HG03558 (cell line): ENCODE results near the gene LAMTOR4.

Experiments used
- ATAC-seq: cut with Tn5 transposase; IDR thresholded peaks from one replicate; pipeline ENCODE4 v1.9.1; 2021; ENCODE audit warnings: moderate number of reproducible peaks; ENCODE audit not compliant: unreplicated experiment; ENCODE audit errors: extremely low read depth

LAMTOR4 gene

DNA sequence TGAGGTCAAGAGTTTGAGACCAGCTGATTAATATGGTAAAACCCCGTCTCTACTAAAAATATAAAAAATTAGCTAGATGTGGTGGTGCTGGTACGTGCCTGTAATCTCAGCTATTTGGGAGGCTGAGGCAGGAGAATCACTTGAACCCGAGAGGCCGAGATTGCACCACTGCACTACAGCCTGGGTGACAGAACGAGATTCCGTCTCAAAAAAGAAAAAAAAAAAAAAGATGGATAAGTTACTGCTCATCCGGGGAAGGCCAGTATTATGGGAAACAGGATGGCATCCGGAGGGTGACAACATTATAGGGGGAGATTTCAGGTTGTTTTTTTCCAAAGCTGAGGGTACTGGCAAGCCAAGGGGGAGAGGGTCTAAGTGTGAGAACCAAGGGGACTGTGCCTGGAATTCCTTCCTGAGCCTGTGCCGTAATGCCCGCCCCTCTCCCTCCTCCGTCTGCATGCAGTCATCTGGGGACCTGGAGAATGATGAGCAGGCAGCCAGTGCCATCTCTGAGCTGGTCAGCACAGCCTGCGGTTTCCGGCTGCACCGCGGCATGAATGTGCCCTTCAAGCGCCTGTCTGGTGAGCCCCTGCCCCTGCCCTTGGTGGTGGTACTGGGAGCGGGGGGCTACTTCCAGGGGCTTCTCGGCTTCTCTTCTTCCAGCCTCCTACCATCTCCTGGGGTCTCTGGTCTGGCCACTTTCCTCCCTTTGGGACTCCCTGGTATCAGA lies 4.4 kb downstream of the LAMTOR4 start:
- ATAC-seq = no peak

- ATAC-seq = no peak
These were observed 5.2 kb downstream of the LAMTOR4 start for GRCh38 chr7:100153708-100154535.

DNA sequence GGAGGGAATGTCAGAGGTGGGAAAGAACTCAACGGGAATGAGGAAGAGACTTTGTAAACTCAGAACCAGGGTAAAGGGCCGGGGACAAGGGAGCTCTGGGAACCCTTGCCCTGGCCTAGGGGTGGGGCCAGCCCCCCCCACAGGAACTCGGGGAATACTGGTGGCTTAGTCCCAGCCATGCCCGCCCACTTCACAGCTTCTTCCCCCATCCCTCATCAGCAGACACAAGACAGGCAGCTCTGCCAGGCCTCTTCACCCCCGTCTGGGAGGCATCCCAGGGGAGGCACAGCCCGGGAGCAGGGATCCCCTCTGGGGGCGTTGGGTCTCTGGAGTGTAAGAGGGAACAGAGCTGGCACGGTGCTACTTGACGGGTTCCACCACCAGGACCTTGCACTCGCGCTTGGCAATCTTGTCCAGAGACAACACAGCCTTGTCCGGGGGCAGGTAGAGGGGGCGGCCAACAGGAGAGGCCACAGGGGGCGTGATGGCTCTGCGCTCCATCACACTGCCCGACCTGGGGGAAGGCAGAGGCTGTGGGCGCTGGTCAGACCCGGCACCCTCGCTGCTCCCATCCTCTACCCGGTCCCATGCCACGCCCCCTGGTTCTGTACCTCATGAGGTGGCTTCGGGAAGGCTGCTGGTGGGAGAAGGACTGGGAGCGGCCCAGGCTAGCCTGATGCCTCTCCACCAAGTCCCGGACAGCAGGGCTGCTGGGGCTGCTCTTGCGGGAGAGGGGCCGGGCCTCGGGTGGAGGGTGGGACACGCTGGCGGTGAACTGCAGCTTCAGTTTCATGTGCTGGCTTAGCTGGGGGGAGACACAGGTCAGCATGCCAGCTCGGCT lies 6.2 kb downstream of the LAMTOR4 start:
- no peak for ATAC-seq

- ATAC-seq = no peak
These were observed 7.0 kb downstream of the LAMTOR4 start for GRCh38 chr7:100155553-100156317.

GRCh38 chr7:100156331-100157068 lies 7.8 kb downstream of the LAMTOR4 start:
- no peak for ATAC-seq

DNA sequence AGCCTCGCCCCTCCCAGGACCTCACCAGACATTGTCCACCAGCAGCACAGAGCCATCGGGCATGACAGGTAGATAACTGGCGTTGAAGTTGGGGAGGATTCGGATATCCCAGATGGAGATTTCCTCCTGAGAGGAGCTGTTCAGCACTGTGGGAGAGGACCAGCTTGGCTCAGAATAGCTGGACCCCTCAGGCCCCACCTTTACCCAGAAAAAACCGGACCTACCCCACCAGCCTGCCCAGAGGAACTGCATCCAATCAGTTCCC lies 8.3 kb downstream of the LAMTOR4 start:
- no peak for ATAC-seq

DNA sequence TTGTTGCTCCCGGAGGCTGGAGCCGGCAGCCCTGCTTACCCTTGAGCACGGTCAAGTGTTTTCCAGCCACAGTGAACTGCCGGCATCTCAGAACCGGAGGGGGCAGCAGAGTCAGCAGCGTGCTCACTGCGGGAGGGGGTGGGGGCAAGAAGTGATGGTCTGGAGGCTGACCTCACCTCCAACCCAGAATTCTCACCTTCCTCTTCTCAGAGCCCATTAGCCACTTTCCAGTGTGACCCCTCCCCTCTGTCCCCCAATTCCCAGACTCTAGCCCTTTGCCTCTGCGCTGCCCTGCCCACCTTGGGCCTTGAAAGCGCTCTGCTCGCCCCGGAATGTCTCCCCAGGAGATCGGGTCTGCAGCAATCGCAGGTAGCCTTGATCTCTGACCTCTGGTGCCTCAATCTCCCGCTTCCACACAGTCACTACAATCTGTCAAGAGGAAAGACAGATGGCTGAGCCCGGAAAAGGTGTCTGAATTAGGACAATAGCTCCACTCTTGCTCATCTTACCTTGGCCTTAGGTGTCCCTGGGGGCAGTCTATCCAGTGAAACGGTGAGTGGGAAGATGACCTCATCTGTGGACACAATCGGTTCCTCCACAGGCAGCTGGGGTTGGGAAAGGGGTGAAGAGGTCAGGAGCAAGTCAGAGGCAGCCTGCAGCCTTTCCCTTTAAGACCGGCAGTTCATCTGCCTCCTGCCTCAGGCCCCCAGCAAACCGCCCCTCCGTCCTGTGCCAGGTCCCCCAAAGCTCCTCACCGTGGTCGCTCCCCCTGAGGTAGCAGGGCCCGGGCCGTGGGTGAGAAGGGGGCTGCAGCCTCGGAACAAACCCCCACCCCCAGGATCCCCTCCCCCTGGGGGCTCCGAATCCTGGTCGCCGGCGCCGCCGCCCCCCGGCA lies 8.9 kb downstream of the LAMTOR4 start:
- ATAC-seq = no peak

DNA sequence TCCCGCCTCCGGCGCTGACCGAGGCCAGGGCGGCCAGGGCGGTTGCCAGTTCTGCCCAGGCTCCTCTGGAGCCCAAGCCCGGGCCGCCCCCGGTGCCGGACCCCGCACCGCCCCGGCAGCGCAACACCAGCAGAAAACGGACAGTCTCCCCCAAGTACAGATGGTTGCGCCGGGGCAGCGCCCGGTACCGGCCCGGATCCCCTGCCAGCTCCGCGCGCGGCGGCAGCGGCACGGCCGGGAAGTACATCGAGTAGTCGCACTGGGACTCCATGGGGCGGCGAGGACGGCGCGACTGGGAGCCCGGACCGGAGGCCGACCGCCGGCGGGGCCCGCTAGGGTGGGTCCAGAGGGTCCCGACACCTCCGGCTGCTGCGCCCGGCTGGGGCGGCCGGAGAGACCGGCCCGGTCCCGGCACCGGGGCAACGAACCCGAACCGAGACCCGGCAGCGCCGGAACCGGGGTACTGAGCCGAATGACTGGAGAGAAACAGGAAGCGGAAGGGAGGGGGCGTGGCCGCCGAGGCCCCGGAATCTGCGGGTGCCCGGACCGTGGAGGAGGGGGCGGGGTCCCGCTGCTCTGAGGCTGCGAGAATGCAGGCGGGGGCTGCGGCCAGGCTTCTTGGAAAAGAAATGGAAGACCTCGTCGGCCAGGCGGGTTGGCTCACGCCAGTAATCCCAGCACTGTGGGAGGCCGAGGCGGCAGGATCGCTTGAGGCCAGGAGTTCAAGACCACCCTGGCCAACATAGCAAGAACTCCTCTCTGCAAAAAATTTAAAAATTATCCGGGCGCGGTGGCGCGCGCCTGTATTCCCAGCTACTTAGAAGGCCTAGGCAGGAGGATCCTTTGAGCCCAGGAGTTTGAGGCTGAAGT lies 9.7 kb downstream of the LAMTOR4 start, which contains the start of gene TRAPPC14:
TSS of gene TRAPPC14 (minus strand) at position 495 of the 870 bp plus-strand sequence. CDS start at position 271, 224 bp downstream.
- no peak for ATAC-seq

- no peak for ATAC-seq
These were observed 10.4 kb downstream of the LAMTOR4 start for GRCh38 chr7:100159099-100159623.

DNA sequence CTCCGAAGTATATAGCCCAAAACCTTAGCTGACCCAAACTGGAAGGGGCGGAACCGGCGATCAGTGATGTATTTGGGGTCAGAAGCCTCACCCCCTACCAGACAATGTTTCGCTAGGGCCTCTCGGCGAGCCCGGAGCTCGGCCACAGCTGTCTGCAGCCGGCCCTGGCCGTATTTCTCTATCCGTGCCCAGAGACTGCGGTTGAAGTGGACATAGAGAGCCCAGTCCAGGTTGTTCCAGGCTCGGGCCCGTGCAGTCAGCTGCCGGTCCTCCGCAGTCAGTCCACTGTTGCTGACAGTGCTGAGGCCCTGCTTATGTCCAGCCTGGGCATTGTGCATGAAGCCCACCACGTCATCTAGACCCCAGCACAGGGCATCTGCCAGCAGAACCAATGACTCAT lies 11.3 kb downstream of the LAMTOR4 start:
- ATAC-seq = no peak

GRCh38 chr7:100163006-100163531 lies 14.4 kb downstream of the LAMTOR4 start:
- ATAC-seq = no peak

DNA sequence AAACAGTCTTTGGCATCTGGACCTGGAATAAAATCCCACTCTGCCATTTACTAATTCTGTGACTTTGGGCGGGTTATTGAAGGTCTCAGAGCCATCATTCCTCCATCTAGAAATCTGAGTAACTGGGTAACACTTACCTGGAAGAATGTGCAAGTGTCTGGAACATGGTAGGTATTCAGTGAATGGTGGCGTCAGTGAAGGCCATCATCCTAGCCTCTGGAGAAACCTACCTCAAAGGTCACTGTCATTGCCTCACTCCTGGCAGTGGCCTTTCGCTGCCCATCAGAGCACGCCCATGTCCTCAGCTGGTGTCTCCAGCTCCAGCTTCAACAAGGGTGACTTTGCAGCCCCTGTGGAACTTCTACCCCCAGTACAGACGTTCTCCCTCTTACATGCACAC lies 15.2 kb downstream of the LAMTOR4 start:
- no peak for ATAC-seq

DNA sequence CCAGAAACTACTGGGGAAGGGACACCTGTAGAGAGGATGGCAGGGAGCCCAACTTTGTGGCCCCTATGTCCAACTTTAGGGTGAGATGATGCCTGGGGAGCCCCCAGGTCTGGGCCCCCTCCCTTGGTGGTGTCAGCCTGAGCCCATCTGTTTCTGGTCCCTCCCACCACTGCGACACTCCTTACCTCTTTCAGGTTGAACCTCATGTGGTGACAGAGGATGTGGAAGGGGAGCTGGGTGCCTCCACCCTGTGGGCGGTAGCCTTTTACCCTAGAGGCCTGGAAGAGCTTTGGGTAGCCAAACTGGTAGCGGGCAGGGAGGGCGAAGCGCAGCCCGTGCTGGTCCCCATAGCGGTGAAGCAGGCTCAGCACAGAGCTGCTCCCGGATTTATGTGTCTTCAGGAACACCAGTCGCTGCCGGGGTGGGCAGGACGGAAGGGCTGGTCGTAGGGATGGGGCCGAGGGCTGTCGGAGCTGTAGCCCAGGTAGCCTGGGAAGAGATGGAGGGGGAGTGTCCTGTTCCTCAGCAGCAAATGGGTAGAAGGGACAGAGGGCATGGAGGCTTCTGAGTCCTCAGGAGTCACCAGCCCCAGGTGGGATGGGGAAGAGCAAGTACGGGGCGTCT lies 17.7 kb downstream of the LAMTOR4 start:
- ATAC-seq = no peak

- ATAC-seq = no peak
These were observed 18.5 kb downstream of the LAMTOR4 start for GRCh38 chr7:100166970-100167911.

- ATAC-seq = no peak
These were observed 19.2 kb downstream of the LAMTOR4 start for GRCh38 chr7:100167912-100168323.
